Measurements from ENCODE around the gene NRG2.

NRG2 gene

DNA sequence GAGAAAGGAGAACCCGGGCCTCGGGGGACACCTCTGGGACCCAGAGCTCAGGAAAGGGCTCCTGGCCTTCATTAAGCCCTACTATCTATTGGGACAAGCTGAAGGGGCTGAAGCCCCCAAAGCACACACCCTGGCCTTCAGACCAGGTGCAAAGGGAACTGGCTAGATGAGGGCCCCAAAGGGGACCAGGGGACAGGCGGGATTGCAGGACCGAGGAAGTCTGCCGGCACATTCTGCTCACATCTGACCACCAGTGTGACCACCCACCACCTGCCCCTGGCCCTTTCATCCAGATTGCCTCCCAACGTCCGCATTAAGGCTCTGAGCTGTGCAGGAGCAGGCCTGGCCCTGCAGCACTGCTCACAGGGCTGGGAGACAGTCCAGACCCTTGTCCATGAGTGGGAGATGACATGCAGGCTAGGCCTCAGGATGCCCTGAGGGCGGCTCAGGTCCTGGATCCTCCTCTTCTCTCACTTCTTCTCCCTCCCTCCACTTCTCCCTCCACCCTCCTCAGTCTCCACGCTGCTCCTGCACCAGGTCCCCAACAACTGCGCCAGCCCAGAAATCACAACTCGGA is 228.3 kb downstream of the NRG2 start:
- no peak for DNase-seq (ENCODE audit: low read depth, low spot score)

DNA sequence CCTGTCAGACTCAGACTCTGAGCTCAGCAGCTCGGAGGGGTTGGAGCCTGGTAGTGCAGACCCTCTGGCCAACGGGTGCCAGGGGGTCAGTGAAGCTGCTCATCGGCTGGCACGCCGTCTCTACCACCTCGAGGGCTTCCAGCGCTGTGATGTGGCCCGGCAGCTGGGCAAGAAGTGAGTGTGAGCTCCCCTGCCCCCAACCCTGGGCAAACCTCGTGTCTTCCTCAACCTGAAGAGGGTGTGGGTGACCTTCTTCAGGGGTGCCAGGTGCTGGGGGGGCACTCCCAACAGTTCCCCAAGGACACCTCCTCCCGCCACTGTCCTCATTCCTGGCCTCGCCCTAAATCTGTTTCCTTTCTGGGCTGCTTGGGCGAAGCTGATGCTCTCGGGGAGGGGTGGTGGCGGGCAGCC is 228.9 kb downstream of the NRG2 start:
- no peak for DNase-seq (ENCODE audit: low read depth, low spot score)

DNA sequence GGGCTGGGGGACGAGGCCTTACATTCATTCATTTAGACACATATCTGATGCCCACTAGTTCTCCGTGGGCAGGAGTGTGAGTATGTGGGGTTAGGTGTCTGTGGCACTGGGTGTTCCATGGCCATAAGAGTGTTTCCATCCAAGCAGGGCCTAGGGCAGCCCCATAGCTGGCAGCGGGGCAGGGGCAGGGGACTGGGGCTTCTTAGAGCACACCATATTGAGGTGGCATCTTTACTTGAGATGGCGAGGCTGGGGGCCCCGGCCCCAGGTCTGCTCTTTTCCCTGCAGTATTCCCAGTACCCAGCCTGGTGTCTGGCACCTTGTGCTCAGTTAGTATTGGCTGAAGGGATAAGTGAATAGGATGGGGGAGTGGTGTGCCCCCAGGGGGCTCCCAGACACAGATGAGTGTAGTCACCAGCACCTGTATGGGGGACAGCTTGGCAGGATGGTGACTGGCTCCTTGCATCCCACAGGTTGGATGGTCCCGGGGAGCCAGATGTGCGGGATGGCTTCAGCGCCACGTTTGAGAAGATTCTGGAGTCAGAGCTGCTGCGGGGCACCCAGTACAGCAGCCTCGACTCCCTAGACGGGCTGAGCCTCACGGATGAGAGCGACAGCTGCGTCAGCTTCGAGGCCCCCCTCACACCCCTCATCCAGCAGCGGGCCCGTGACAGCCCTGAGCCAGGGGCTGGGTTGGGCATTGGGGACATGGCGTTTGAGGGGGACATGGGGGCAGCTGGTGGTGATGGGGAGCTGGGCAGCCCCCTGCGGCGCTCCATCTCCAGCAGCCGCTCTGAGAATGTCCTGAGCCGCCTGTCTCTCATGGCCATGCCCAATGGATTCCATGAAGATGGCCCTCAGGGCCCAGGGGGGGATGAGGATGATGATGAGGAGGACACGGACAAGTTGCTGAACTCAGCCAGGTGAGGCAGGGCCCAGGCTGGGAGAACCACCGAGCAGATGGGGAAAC is 230.0 kb downstream of the NRG2 start:
- no peak for DNase-seq (ENCODE audit: low read depth, low spot score)

DNA sequence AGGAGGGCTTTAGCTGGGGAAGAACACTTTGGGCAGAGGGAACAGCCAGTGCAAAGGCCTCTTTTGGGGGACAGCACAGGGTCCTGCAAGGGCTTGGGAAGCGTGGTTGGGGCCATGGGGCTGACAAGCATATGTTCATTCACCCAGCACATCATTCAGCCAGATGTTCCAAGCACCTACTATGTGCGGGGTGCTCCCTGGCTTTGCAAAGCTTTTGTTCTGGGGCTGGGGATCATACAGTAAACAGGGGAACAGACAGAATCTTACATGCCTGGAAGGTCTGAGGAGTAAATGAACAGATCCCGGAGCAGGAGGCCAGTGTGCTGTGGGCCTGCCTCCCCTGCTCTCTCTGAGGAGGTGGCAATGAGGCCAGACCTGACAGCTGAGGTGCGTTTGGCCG is 230.8 kb downstream of the NRG2 start:
- DNase-seq (ENCODE audit: low read depth, low spot score) = no peak

DNA sequence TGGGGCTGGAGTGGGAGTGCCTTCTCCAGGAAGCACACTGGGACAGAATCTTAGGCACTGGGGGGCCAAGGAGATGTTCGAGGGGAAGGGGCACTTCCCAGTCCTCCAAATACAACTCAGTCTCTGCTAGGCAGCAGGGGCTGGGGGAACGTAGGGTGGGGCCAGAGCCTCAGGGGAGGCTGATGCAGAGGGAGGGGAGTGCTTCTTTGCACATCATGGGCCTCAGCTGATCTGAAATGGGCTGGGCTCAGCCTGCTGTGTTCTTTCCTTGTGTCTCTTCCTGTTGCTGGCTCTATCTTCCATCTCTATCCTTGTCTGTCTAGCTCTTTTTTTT is 231.9 kb downstream of the NRG2 start:
- no peak for DNase-seq (ENCODE audit: low read depth, low spot score)

DNA sequence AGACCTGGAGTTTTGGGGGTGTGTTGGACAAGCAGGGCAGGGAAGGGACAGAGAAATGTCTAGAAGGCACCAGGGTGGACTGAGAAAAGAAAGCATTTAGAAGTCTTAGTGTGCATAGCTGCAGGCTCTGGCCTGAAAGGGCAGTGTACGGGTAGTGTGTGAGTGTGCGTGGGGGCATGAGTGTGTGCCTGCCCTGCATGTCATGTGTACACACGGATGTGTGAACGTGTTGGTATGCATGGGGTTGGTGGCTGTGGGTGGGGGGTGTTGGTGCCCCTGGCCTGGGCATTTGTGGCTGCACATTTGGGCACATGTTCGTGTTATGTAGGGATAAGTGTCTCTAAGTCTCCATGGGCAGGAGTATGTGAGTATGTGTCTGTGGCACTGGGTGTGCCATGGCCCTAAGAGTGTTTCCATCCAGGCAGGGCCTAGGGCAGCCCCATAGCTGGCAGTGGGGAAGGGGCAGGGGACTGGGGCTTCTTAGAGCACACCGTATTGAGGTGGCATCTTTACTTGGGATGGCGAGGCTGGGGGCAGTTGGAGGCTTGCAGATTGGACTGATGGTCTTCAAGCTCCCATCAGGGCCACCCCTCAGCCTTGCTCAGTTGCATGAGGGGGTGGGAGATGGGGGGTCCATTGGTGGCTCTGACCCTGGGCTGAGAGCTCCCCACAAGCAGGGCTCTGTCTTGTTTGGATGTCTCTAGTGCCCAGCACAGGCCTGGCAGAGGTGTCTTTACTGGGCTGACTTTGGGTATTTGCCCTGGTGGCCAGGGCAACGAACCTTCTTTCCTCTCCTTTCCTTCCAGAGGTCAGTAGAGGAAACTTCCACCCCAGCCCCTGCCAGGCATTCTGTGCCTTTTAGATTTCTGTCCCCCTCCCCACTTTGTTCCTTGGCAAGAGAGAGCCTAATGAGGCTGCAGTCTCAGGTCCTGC is 232.5 kb downstream of the NRG2 start:
- no peak for DNase-seq (ENCODE audit: low read depth, low spot score)

DNA sequence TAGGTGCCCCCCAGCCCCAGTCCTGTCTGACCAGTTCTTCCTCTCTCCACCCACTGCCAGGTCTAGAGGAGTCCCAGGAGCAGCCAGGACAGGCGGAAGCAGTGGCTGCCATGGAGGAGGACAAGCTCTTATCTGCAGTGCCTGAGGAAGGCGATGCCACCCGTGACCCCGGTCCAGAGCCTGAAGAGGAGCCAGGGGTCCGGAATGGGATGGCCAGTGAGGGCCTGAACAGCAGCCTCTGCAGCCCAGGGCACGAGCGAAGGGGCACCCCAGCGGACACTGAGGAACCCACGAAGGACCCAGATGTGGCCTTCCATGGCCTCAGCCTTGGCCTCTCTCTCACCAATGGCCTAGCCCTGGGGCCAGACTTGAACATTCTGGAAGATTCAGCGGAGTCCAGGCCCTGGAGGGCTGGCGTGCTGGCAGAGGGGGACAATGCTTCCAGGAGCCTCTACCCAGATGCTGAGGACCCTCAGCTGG is 233.7 kb downstream of the NRG2 start:
- no peak for DNase-seq (ENCODE audit: low read depth, low spot score)

DNA sequence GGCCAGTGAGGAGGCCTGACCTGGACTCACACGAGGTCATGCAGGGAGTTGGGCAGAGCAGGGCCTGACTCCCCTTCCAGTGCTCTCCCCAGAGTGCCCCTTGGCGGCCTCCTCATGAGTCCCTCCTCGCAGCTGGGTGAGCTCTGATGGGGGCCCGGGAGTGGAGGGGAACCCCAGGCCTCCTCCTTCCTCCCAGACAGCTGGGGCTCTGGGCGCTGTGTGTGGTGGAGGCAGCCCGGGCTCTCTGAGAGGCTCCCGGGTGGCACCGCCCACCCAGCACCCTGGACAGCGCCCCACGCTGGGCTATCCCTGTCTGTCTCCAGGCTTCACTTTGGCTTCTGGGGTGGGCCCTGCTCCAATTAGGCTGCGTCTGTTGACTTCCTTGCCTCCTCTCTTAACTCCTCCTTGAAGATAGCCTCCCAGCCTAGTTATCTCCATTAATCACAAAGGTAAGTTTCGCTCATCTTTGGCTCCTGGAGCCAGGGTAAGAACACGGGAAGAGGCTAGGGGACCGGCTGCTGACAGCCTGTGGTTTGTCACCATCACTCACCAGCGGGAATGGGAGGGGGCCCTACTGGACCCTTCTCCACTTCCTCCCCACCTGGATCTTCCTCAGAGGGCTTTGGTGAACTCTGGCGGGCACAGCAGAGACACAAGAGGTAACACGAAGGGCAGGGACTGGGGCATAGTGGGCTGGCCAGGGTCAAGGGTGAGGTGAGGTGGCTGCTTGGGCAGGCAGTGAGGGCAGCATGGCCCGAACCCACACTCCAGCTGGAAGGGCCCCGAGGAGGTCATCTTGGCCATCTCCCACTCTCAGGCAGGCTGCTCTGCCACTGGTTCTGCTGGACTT is 234.4 kb downstream of the NRG2 start:
- DNase-seq (ENCODE audit: low read depth, low spot score) = no peak

DNA sequence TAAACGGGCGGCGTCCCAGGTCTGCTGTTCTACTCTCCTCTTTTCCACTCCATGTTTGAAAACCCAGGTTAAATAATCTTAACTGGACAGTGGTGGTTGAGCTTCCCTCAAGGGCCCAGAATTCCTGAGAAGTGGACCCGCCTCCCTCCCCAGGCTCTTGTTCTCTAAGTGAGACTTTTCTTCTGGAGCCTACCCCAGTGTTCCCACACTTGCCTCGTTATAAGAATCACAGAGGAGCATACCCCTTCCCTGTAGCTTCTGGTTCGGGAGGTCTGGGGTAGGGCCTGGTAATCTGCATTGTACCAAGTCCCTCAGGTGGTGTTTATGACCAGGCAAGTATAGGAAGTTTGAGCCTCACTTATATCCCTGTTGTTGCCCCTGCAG is 235.5 kb downstream of the NRG2 start:
- no peak for DNase-seq (ENCODE audit: low read depth, low spot score)

DNA sequence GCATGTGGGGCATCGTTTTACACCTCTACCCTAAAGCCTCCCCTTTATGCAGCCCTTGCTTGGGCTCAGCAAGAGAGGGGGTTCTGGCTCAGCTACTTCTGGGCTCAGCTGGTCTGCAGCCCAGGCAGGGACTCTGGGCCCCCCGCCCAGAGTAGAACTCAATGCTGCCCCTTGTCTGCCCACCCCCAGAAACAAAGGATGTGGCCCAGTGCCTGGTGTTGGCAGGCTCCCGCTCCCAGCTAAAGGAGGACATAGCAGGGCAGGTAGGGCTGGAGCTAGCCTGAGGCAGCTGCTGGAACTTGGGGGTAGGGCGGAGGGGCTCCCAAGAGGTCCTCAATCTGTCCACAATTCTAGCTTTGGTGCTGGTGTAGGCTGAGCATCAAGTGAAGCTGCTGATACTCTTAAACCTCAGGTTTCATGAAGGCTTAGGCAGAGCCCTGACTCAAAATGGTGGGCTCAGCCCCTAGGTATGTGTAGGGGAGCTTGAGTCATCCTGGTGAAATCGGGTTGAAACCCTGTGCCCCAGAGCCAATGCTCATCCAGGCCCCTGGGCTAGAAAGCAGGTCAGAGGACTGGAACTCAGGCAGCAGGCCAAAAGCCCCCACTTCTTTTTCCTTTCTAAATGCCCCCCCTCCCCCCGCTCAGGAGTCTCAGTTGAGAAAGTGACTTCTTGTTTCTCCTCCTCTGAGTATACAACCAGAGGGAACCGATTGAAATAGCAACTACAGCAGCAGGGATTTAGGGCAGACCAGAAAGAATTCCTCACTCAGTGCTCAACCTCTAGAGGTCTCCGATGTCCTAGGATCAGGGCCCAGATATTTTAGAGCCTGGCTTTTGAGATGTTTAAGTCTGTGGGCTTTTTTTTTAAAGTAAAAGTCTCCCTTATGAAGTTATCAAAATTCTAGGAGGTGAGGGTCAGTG is 236.1 kb downstream of the NRG2 start:
- no peak for DNase-seq (ENCODE audit: low read depth, low spot score)

DNA sequence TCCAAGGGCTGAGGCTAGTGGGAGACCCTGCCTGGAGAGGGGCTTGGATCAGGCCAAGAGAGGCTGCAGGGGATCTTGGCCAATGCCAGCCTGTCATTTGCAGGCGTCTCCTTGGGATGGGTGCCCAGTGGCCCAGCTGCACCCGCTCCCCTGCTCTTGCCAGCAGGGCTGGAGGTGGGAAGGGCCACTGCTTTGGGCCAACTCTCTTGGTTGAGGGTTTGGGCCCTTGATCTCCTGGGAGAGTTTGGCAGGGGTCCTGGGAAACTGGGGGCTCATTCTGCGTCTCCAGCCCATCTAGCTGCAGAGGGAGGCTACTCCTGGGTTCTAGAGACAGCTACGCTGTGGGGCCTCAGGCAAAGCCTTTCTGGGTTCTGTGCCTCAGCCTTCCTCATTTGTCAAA is 237.0 kb downstream of the NRG2 start:
- no peak for DNase-seq (ENCODE audit: low read depth, low spot score)

DNA sequence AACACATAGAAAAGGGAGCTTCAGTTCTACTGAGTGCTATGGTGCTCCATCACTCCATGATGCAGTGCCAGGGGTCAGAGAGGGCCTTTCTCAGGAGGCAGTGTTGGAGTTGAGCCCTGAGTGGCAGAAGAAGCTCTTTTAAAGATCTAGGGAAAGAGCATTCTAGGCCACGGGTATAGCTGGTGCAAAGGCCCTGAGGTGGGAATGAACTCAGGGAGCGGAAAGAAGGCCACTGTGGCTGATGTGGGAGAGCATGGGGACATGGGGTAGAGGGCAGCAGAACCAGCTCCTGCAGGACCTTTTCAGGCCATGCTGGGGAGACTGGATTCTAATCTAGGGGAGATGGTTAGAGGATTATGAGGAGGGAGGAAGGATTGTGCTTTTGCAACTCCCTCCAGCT is 237.6 kb downstream of the NRG2 start:
- no peak for DNase-seq (ENCODE audit: low read depth, low spot score)

DNA sequence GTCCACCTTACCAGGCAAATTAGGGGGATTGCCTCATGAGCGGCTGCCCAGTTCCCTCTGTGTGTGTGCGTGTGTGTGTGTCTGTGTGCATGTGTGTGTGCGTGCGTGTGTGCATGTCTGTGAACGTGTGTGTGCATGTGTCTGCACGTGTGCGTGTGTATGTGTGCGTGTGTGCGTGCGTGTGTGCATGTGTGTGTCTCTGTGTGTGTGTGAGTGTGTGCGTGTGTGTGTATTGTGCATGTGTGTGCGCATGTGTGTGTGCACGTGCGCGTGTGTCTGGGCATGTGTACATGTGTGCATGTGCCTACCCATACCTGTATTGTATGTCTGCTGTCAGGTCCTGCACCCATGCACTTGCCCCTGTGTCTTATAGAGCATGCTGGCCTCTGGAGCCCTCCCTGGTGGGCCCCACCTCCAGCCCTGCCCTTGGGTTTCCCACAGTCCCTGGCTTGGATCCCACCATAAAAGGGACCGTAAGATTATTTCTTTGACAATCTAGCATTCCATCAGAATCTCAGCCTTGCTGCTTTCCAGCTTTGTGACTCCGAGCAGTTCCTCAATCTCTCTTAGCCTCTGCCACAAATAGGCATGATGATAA is 238.2 kb downstream of the NRG2 start:
- no peak for DNase-seq (ENCODE audit: low read depth, low spot score)

DNA sequence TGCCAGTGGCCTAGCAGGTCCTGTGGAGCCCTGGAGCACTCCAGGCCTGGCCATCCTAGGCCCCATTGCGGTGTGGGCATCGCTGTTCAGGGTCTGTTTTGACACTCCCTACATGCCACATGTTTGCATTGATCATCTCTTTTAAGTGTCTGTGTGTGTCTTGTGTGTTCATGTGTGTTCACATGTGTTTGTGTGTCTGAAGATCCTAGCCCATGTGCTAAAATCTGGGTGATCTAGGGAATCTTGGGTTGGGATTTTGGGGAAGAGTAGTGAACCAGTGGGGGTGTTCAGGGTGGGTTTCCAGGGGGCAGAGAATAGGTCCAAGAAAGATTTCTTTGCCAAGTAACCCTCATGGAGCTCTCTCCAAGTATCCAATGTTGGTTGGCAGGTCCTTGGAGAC is 239.1 kb downstream of the NRG2 start:
- no peak for DNase-seq (ENCODE audit: low read depth, low spot score)

DNA sequence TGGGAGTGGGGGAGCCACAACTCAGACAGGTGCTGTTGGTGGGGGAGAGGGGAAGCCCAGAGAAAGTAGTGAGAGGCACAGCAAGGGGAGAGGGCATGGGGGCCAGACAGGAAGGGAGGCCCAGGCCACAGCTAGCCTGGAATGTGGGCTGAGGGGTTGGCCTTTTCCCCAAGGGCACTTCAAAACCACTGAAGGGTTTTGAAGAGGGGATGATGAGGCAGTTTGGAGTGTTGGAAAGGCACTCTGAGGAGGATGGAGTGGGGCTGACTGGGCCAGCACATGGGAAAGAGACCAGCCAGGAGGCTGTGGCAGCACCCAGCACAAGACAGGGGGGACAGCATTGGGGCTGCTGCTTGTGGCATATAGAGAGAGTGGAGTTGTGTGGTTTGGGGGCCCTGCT is 243.7 kb downstream of the NRG2 start:
- DNase-seq (ENCODE audit: low read depth, low spot score) = no peak

DNA sequence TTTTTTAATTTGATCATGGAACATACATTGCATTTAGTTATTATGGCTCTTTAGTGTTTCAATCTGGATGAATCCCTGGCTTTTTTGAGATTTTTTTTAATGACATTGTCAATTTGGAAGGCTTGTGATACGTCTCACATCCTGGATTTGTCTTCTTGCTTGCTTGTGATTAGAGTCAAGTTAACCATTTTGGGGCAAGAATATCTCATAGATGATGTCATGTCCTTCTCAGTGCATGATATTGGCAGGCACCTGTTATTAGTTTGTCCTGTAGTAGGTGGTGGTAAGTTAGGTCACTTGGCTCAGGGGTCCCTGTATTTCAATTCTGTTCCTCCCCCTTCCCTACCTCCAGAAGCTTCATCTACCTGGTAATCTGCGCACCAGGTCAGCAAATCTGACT is 244.2 kb downstream of the NRG2 start:
- DNase-seq (ENCODE audit: low read depth, low spot score) = no peak

DNA sequence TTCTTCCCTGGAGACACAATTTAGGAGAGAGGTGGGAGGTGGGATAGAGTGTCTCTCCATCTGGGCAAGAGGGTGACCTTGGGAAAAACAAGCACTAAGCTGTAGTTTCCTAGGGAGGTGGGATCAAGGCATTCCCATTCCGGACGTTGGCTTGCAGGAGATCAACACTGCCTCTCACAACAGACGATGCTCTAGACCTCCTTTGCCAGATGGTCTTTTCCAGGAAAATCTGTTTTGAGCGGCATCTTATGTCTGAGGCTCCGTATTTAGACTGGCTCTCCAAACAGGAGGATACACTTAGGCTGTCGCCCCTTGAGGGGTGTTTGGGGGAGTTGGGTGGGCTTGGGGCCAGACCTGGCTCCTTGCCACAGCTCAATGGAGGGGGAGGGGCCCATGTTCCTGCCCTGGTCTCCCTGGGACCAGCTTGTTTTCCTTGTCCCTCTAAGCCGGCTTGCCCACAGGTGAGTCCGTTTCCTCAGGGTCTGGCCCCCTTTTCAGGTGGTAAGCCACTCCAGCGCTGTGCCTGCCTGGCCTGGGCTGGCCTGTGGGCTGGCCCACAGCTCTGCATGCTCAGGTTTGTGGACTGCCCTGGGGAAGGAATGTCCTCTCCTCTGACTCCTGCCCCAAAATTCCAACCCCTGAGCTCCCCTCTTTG is 245.1 kb downstream of the NRG2 start:
- DNase-seq (ENCODE audit: low read depth, low spot score) = no peak

DNA sequence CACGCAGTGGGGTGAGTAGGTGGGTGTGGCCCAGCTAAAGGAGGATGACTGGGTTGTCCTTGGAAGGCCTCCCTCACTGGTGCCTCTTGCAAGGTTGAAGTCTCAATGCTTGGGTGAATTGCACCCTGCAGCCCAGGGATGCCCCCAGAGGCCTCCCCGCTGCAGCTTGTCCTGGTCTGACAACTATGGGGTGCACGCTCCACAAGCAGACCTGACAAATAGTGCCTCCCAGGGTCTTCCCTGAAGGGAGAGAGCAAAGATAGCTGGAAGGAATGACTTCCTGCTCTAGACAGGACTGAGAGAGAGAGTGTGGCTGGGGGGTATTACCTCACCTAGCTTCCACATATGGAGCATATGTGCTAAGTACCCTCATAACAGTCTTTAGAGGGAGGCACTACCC is 245.8 kb downstream of the NRG2 start:
- DNase-seq (ENCODE audit: low read depth, low spot score) = no peak

All from activated naive CD8-positive, alpha-beta T cell treated with anti-CD3 and anti-CD28 coated beads, Interleukin-2, amount 50 U/mL, for 16 hours (primary cell).